Gastrocnemius medialis (tissue), 4 donors: ENCODE data around the gene GPR27.

Source experiments
- POLR2A ChIP-seq, 2 donors: fragments of 450-650 bp; IDR thresholded peaks; one replicate each; pipeline ENCODE4 v1.6.1; 2017; ENCODE audit warnings: antibody characterized with exemption in 2 of 2, mild to moderate bottlenecking in 2 of 2, moderate library complexity in 2 of 2
- TF ChIP-seq, protein P1 (sequence below), 5 experiments: fragments of 450-650 bp in 3 of 5; fragments of 200-600 bp in 2 of 5; sonication (generic) in 2 of 5; IDR thresholded peaks in 4 of 5; conservative IDR thresholded peaks in 1 of 5; 1 replicate in 4 of 5; 2 replicates in 1 of 5; pipeline ENCODE4 v1.5.1; 2016 to 2019; ENCODE audit warnings: antibody characterized with exemption in 5 of 5, mild to moderate bottlenecking in 3 of 5, moderate library complexity in 3 of 5

DNA sequence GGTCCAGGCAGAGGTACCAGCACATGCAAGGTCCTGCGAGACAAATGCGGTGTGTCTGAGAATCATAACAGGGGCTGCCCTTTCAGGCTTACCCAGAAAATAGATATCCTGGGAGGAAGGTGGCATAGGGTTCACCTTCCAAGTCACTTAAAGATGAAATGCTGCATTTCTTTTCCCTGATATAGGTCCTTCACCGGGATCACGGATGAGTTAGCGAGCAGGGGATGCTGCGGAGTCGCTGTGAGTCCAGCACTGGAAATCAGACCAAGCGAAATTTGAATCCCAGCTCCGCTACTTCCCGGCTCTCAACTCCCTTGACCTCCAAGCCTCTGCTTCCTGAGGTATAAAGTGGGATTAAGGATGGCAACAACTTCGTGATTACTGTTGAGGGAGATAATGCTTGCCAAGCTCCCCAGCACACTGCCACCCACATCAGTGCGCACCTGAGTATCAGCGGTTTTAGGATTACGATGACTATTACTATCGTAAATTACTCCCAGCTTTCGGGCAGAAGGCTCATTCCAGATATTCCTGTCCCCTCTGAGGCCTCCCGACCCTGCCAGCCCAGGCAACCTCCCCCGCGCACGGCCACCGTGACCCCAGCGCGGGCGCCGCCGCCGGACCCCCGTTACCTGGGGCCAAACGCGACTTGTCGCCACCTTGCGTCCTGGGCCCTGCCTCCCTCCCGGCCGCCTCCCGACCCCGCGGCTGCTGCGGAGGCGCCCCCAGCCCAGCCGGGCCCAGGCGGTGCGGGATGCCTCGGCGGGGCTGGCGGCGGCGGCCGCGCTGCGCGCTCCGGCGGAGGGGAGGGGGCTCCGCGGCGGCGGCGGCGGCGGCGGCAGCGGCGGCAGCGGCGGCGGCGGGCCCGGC lies 589 bp upstream of the GPR27 start:
- TF ChIP-seq, protein P1, sequence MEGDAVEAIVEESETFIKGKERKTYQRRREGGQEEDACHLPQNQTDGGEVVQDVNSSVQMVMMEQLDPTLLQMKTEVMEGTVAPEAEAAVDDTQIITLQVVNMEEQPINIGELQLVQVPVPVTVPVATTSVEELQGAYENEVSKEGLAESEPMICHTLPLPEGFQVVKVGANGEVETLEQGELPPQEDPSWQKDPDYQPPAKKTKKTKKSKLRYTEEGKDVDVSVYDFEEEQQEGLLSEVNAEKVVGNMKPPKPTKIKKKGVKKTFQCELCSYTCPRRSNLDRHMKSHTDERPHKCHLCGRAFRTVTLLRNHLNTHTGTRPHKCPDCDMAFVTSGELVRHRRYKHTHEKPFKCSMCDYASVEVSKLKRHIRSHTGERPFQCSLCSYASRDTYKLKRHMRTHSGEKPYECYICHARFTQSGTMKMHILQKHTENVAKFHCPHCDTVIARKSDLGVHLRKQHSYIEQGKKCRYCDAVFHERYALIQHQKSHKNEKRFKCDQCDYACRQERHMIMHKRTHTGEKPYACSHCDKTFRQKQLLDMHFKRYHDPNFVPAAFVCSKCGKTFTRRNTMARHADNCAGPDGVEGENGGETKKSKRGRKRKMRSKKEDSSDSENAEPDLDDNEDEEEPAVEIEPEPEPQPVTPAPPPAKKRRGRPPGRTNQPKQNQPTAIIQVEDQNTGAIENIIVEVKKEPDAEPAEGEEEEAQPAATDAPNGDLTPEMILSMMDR (IDR thresholded peaks at IDR 0.05 in 4 of 5, conservative IDR thresholded peaks at IDR 0.05 in 1 of 5) = no peak
- no peak for TF ChIP-seq POLR2A (IDR thresholded peaks at IDR 0.05)
